RKO (cell line): ENCODE measurements around the gene FRMPD4.
A peak's percentile ranks its signal among the peaks of the same experiment; 100 is the strongest.

Experiments
- DNase-seq: peaks from one replicate; pipeline ENCODE4 v3.0.0-alpha.2; 2016; ENCODE audit warnings: low spot score

Gene FRMPD4

GRCh38 chrX:12672367-12673106, 534.3 kb downstream of the FRMPD4 start:
- no peak for DNase-seq

GRCh38 chrX:12673487-12673886, 535.2 kb downstream of the FRMPD4 start:
- no peak for DNase-seq

DNA sequence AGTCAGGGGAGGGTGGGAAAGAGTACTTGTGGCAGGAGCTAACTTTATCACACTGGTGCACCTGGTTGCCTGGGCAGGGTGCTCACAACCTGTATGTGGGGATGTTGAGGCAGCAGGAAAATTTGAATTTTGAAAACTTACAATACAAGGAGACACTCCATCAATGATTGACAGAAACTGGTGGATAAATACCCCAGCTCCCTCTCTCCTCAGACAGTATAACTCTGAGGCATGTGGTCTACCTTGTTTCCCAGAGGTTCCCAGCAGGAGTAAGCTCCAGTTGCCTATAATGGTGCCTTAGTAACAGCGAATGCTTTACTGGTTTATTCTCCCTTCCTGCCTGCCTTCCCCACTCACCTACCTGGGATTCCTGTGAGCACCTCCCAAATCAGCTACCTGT, 541.2 kb downstream of the FRMPD4 start:
- DNase-seq = no peak

- DNase-seq = no peak
Measured at GRCh38 chrX:12681047-12681446, 542.8 kb downstream of the FRMPD4 start.

- DNase-seq = no peak
Measured at GRCh38 chrX:12685541-12685940, 547.3 kb downstream of the FRMPD4 start.

GRCh38 chrX:12686331-12686730, 548.1 kb downstream of the FRMPD4 start:
- no peak for DNase-seq

DNA sequence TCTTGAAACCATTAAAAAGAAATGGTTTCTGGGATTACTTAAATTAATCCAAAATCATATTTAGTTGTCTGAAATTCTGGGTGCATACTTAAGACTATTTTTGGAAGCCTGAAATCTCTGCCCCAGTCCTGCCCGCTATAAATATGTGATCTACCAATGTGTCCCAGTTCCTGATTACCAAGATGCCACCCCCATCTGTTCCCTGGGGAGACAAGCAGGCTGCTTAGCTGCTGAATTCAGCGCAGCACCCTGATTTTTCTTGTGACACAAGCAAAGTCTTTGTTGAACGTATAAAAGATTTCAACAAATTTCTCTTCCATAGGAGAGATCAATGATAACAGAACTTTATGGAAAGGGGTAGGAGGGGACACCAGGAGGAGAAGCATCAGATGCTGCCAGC, 552.4 kb downstream of the FRMPD4 start:
- DNase-seq = no peak

DNA sequence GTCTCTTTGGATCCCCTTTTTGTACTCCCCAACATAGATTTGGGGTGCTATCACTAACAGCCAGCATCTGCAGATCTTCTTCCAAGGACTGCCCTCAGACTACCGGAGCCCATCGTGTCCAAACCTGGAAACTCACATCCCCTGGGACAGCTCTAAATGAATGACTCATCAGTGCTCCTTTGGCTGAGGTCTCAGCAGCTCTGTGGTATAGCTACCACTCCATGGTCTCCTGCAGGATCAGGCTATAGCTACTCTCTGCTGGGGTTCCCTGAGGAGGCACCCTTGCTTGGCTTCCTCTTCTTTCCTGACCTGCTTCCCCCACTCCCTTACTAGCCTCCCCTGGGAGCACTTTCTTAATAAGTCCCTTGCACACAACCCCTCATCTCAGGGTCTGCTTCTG, 555.5 kb downstream of the FRMPD4 start:
- DNase-seq = no peak

DNA sequence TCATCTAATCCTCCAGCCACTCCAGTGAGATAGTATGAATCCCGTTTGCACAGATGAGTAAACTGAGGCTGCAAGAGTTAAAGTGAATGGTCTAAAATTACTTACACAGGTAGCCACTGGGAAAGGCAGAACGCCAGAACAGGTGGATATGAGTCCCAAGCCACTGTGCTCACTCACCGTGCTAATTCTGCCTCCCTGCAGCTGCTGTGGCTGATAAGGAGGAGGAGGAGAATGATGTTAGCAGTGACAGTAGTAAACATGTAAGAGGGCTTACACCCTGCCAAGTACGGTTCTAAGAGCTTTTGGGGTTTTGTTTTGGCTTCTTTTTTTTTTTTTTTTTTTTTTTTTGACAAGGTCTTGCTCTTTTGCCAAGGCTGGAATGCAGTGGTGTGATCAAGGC, 562.5 kb downstream of the FRMPD4 start:
- no peak for DNase-seq

GRCh38 chrX:12701628-12702027, 563.4 kb downstream of the FRMPD4 start:
- peak; percentile 74 for DNase-seq

GRCh38 chrX:12702509-12703091, 564.3 kb downstream of the FRMPD4 start:
- DNase-seq = no peak

DNA sequence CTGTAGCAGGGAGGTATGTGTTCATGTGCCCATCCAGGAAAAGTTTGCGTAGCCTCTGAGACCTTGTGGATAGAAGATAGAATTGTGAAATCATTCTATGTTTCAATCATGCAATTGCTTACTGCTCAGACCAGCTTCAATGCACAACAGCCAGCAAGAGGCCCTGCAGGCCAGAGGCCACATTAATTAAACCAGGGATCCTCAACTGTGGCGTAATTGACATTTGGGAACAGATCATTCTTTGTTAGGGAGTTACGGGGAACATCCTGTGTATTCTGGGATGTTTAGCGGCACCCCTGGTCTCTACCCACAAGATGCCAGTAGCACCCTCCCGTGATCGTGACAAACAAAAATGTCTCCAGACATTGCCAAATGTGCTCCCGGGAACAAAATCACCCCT, 566.4 kb downstream of the FRMPD4 start:
- no peak for DNase-seq

DNA sequence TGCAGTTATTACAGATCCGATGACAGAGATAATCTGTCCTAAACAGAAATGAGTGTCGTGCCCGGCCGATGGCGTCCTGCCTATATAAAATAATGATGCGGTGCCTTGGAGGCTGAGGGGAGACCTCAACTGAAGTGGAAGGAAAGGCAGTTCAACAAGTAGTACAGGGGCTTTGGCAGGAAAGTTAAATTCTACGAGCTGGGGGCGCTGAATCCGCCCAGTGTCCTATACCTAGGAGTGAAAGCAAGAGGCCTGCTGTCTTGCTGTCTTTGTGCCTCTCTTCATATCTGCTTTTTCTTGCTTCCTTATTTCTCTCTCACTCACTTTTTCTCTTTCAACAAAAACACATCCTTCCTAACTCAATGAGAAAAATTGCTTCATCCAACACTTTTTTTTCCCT, 570.8 kb downstream of the FRMPD4 start:
- DNase-seq = no peak

GRCh38 chrX:12711435-12712040, 573.3 kb downstream of the FRMPD4 start:
- no peak for DNase-seq

GRCh38 chrX:12716574-12716973, 578.3 kb downstream of the FRMPD4 start:
- no peak for DNase-seq

DNA sequence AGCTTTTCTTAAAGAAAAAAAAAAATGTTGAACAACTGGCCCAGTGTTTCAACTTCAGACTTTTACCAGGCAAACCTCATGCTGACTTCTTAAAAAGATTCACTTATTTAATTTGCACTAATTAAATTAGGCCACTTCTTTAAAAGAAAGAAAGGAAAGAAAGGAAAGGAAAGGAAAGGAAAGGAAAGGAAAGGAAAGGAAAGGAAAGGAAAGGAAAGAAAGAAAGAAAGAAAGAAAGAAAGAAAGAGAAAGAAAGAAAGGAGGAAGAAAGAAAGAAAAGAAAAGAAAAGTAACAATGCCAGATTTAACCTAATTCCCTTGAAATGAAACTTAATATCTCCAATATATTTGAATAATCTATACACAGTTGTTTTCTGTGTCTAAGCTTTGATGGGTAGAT, 581.6 kb downstream of the FRMPD4 start:
- no peak for DNase-seq

GRCh38 chrX:12721042-12721441, 582.8 kb downstream of the FRMPD4 start:
- no peak for DNase-seq

- no peak for DNase-seq
Measured at GRCh38 chrX:12722314-12722713, 584.0 kb downstream of the FRMPD4 start.

DNA sequence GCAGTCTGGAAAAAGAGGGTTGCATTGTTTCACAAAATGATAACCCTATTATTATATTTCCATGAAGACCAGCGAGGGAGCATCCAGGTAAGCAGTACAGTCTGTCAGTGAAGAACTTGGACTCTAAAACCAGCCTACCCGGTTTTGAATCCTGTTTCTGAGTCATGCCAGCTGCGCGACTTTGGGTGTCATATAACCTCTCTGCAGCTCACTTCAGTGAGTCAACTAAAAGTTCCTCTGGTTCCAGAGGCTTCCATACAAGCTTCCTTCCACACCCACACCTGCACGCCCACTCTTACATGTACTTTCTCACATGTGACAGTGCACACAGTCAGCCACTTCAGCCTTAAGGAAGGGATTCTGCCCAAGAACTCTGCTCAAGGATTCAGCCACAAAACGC, 603.1 kb downstream of the FRMPD4 start:
- no peak for DNase-seq

- DNase-seq = no peak
Measured at GRCh38 chrX:12747433-12747832, 609.2 kb downstream of the FRMPD4 start.

DNA sequence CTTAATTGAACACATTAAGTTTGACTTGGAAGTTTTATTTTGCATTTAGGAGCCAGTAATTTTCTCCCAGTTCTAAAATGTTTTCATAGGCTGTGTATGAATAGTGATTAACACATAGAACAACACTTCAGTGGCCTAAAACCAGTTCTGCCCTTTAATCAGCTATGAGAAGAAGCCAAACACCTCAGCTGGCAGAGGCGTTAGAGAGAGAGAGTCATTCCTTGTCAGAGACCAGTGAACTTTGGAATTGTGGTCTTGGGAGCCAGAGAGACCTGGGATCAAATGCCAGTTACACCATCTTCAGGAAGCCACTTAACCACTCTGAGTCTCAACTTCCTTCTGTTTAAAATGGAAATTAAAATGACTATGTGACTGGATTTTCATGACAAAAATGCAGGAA, 613.6 kb downstream of the FRMPD4 start:
- DNase-seq = no peak

GRCh38 chrX:12753366-12753765, 615.1 kb downstream of the FRMPD4 start:
- no peak for DNase-seq

DNA sequence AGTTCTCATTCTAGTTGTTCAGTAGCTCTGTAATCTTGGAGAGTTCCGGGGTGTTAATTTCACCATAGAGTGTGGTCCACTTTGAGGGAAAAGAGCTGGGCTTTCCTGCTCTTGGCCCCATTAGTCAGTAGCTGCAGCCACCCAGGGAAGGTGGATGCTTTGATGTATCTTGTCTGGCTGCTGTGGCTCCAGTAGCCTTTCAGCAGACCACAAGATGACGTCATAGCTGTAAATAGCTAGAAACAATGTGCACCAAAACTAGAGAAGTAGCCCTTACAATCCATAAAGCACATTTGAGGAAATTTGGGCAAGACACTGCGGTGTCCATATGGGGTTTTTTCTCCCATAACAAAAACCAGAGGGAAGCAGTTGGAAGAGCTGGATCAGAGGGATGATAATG, 620.0 kb downstream of the FRMPD4 start:
- no peak for DNase-seq

DNA sequence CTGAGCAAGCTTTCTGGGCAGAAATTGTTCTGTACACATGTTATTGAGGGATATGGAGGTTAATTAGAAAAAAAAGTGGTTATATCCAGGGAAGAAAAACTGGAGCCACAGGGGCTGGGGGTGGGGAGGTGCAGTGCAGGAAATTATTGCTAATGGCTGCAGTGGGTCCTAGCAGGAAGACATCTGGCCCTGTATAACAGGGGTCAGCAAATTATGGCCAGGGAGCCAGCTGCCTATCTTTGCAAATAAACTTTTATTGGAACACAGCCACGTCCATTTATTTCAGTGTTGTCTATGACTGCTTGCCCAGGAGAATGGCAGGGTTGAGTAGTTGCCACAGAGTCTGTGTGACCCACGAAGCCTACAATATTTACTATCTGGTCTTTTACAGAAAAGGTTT, 629.6 kb downstream of the FRMPD4 start:
- no peak for DNase-seq
